ENCODE data around the gene GGCX. TPM values are rescaled to one million over a fixed set of nuclear protein-coding genes. Genes with fewer than 3 reads are reported as not detected.
A peak's percentile ranks its signal among the peaks of the same experiment; 100 is the strongest.

GGCX gene
- total and polyA plus RNA-seq, 2 of the 13 experiments (the other 11 are each of a cell fraction or from before 2014, with no cell fraction given): 72.5 to 103 TPM

- TF ChIP-seq ARID4A (CRISPR knock-in tag; IDR thresholded peaks at IDR 0.05; ENCODE audit: borderline replicate concordance) (peak; percentile 42; the same call in 1 of the 2 replicates), IRF9 (CRISPR knock-in tag; IDR thresholded peaks at IDR 0.05; ENCODE audit: borderline replicate concordance) (peak; percentile 80; the same call in 1 of the 2 replicates), ZNF3 (CRISPR knock-in tag; IDR thresholded peaks at IDR 0.05) (no peak), ZNF432 (CRISPR knock-in tag; IDR thresholded peaks at IDR 0.05; ENCODE audit: borderline replicate concordance) (no peak), GATA4 (IDR thresholded peaks at IDR 0.05; ENCODE audit: borderline replicate concordance, low read depth) (no peak), ZNF792 (CRISPR knock-in tag; IDR thresholded peaks at IDR 0.05) (no peak; the same call in 1 of the 2 replicates), ZBTB20 (CRISPR knock-in tag; IDR thresholded peaks at IDR 0.05; ENCODE audit: borderline replicate concordance, low read depth) (no peak; the same call in 1 of the 2 replicates), CSRNP1 (CRISPR knock-in tag; IDR thresholded peaks at IDR 0.05) (peak; percentile 58; the same call in 1 of the 2 replicates), TAF15 (IDR thresholded peaks at IDR 0.05; ENCODE audit: low read depth, low read length, poor library complexity, severe bottlenecking) (no peak), ZNF773 (CRISPR knock-in tag; IDR thresholded peaks at IDR 0.05; ENCODE audit: borderline replicate concordance) (no peak), ZNF570 (CRISPR knock-in tag; IDR thresholded peaks at IDR 0.05; ENCODE audit: borderline replicate concordance) (no peak), REPIN1 (CRISPR knock-in tag; IDR thresholded peaks at IDR 0.05; ENCODE audit: borderline replicate concordance, low read depth) (peak; percentile 68; the same call in 1 of the 2 replicates), U2AF1 (optimal IDR thresholded peaks at IDR 0.05; ENCODE audit: low read depth, low read length) (no peak), YY1 (IDR thresholded peaks at IDR 0.05; ENCODE audit: insufficient read depth, insufficient replicate concordance, low read depth, low read length) (no peak), ZNF547 (CRISPR knock-in tag; IDR thresholded peaks at IDR 0.05) (peak; percentile 54; the same call in 1 of the 2 replicates), ZBTB44 (CRISPR knock-in tag; IDR thresholded peaks at IDR 0.05) (no peak), ZNF788 (CRISPR knock-in tag; IDR thresholded peaks at IDR 0.05; ENCODE audit: borderline replicate concordance) (peak; percentile 66; the same call in 1 of the 2 replicates), ATF4 (CRISPR knock-in tag; IDR thresholded peaks at IDR 0.05) (0 out of 4 replicates have a peak, but pooled peaks of 1 of the 2 experiments have one; percentile 26)
Measured at GRCh38 chr2:85589982-85590791, 28.9 kb upstream of the GGCX start (continued).

All from HepG2 (cell line).